ENCODE measurements around the gene MTUS2. TPM values are rescaled to one million over a fixed set of nuclear protein-coding genes. Genes with fewer than 3 reads are reported as not detected.

Gene MTUS2
- total and polyA plus RNA-seq, 4 donors: under 0.01 to 0.70 (median 0.15) TPM

GRCh38 chr13:29464105-29464679 lies 644.1 kb downstream of the MTUS2 start:
- no peak overlapping the region for H3K4me3 ChIP-seq (ENCODE audit: low read depth in 1 of 3, low read length in 3 of 3)
- H3K36me3 ChIP-seq (ENCODE audit: control insufficient read depth in 4 of 4, insufficient read depth in 3 of 4, low read depth in 1 of 4, low read length in 3 of 4): no peaks in the 10 kb centered on the region
- TF ChIP-seq FOXA1 (IDR thresholded peaks at IDR 0.05) (no peak), EGR1 (IDR thresholded peaks at IDR 0.05; ENCODE audit: low read depth in 2 of 2) (no peak), JUND (IDR thresholded peaks at IDR 0.05) (no peak), GABPA (IDR thresholded peaks at IDR 0.05 in 1 of 2, conservative IDR thresholded peaks at IDR 0.05 in 1 of 2) (no peak), RAD21 (IDR thresholded peaks at IDR 0.05) (no peak), RXRA (IDR thresholded peaks at IDR 0.05) (no peak), HNF4A (conservative IDR thresholded peaks at IDR 0.05) (no peak), MAX (IDR thresholded peaks at IDR 0.05) (no peak), NR2F2 (IDR thresholded peaks at IDR 0.05) (no peak), ATF3 (IDR thresholded peaks at IDR 0.05) (no peak), SP1 (IDR thresholded peaks at IDR 0.05) (no peak), HNF4G (IDR thresholded peaks at IDR 0.05) (no peak), ZBTB33 (IDR thresholded peaks at IDR 0.05) (no peak), TAF1 (conservative IDR thresholded peaks at IDR 0.05) (no peak), CTCF (IDR thresholded peaks at IDR 0.05; ENCODE audit: low read depth, low read length, missing input control) (no peak)
- WGBS: 78% methylated on average over 4 of the region's 4 CpGs
- H3K27me3 ChIP-seq (ENCODE audit: control insufficient read depth in 4 of 4, insufficient read depth in 4 of 4, low read length in 3 of 4): no peaks in the 10 kb centered on the region
- DNase-seq (ENCODE audit: low spot score): no peak
- no peak overlapping the region for H3K27ac ChIP-seq (ENCODE audit: low read depth in 1 of 2, low read length in 2 of 2)
- H3K4me1 ChIP-seq (ENCODE audit: control insufficient read depth in 4 of 4, insufficient read depth in 4 of 4, low read length in 3 of 4): no peaks in the 10 kb centered on the region
- H3K9ac ChIP-seq (ENCODE audit: low read depth in 1 of 2, low read length in 2 of 2): no peak overlapping the region
- no peaks in the 10 kb centered on the region for H3K9me3 ChIP-seq (ENCODE audit: control insufficient read depth in 4 of 4, low read length in 3 of 4)

- TF ChIP-seq RAD21 (IDR thresholded peaks at IDR 0.05): no peak
- TF ChIP-seq YY1 (IDR thresholded peaks at IDR 0.05): no peak
- TF ChIP-seq HNF4G (IDR thresholded peaks at IDR 0.05): no peak
- no peak for TF ChIP-seq NR2F2 (IDR thresholded peaks at IDR 0.05)
- TF ChIP-seq FOXA2 (IDR thresholded peaks at IDR 0.05): no peak
- no peak for TF ChIP-seq FOXA1 (IDR thresholded peaks at IDR 0.05)
- TF ChIP-seq MAX (IDR thresholded peaks at IDR 0.05): no peak
- TF ChIP-seq JUND (IDR thresholded peaks at IDR 0.05): no peak
- no peak for TF ChIP-seq TAF1 (conservative IDR thresholded peaks at IDR 0.05)
- TF ChIP-seq RXRA (IDR thresholded peaks at IDR 0.05): no peak
- Histone ChIP-seq H3K4me1 (ENCODE audit: control insufficient read depth in 4 of 4, insufficient read depth in 4 of 4, low read length in 3 of 4) (no peaks in the 10 kb centered on the region), H3K9ac (ENCODE audit: low read depth in 1 of 2, low read length in 2 of 2) (no peak overlapping the region), H3K9me3 (ENCODE audit: control insufficient read depth in 4 of 4, low read length in 3 of 4) (no peaks in the 10 kb centered on the region), H3K27me3 (ENCODE audit: control insufficient read depth in 4 of 4, insufficient read depth in 4 of 4, low read length in 3 of 4) (no peaks in the 10 kb centered on the region), H3K36me3 (ENCODE audit: control insufficient read depth in 4 of 4, insufficient read depth in 3 of 4, low read depth in 1 of 4, low read length in 3 of 4) (no peaks in the 10 kb centered on the region), H3K27ac (ENCODE audit: low read depth in 1 of 2, low read length in 2 of 2) (no peak overlapping the region), H3K4me3 (ENCODE audit: low read depth in 1 of 3, low read length in 3 of 3) (no peak overlapping the region)
- WGBS: 79% methylated on average over 6 of the region's 6 CpGs
- no peak for DNase-seq (ENCODE audit: low spot score)
Measured at GRCh38 chr13:29465741-29466293, 645.7 kb downstream of the MTUS2 start.
